ENCODE measurements around the gene WDR77.

WDR77 gene

DNA sequence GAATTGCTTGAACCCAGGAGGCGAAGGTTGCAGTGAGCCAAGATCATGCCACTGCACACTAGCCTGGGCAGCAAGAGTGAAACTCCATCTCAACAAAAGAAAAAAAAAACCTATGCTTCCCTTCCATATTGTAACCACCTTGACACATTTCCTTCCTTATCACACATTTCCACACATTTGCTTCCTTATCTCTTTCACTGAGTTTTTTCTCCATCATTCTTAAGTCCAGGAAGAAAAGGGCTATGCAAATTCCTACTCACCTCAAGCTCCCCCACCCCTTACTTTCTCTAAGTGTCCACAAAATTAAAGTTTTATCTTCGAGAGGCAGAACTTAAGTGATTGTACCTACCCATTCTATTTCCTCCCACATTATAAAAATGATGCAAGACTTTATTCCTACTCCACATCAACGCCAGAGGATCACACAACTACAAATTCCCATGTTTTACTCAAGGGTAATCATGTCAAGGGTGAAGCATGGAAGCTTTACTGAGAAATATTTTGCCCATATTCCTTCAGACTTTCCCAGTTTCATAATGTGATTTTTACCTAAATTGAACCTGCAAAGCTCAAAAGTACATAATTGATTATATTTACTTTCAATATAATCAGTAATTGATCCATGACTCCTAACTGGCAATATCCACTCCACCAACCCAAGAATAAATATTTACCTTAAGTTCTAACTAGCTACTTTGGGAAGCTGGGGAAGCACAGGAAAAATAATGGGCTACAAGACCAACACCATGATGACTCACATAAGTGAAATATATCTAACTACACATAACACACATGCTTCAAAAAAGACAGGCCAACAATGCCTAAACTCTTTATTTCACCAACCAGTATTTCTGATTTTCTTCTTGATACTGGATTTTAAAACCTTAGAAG lies 9.3 kb downstream of the WDR77 start:
- DNase-seq (ENCODE audit: low read depth, low spot score) = no peak

DNA sequence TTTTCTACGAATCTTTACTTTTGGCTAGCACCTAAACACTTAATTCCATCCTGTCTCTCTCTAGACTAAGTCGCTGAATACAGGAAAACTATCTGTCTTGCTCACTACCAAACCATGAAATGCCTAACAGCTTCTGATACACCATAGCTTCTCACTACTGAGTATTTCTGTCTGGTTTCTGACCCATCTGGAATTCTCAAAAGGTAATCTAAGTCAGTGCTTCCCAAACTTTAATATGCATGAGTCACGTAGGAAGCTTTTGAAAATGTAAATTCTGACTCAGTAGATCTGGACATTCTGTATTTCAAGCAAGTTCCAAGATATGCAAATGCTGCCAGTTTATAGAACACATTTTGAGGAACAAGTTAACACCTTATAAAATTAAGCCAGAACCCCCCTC lies 12.3 kb downstream of the WDR77 start:
- no peak for DNase-seq (ENCODE audit: low read depth, low spot score)

- no peak for DNase-seq (ENCODE audit: low read depth, low spot score)
Observed at GRCh38 chr1:111424281-111424680, 24.8 kb downstream of the WDR77 start.

- DNase-seq (ENCODE audit: low read depth, low spot score) = no peak
Observed at GRCh38 chr1:111422546-111423391, 26.3 kb downstream of the WDR77 start.

DNA sequence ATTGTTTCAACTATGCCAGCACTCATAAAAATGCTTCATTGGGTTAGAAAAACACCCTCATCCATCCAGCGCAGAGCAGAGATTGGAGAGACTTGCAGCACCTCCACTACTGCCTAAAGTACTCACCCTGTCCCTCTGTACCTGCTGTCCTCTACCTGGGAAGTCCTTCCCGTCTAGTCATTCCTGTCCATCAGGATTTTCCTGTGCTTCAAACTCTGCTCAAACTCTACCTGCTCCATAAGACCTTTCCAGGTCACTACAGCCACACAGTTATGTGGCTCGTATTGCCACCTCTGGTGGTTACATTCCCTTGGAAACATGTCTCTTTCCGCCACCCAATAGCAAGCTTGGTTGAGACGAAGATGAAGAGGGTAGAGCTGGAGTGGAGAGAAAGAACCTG lies 28.7 kb downstream of the WDR77 start:
- no peak for DNase-seq (ENCODE audit: low read depth, low spot score)

DNA sequence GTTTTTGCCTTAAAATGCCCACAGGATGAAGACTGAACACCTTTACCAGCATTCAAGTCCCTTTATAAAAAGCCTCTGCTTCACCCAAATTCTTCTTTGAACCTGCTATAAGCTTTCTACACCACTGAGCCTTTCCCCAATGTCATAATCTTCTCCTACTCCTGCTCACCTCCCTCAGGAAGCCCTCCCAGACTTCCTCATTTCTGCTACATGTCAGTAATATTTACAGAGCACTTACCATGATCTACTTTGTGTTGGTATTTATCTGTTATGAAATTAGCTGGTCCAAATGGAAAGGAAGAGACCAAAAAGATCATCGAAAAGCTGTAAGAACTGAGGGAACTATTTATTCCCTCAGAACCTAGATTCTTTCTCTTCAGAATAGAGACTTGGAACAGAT lies 30.0 kb downstream of the WDR77 start:
- DNase-seq (ENCODE audit: low read depth, low spot score) = no peak

- no peak for DNase-seq (ENCODE audit: low read depth, low spot score)
Observed at GRCh38 chr1:111417755-111418154, 31.3 kb downstream of the WDR77 start.

GRCh38 chr1:111415461-111415860 lies 33.6 kb downstream of the WDR77 start:
- DNase-seq (ENCODE audit: low read depth, low spot score) = no peak

- DNase-seq (ENCODE audit: low read depth, low spot score) = no peak
Observed at GRCh38 chr1:111414756-111415155, 34.3 kb downstream of the WDR77 start.

GRCh38 chr1:111412839-111413238 lies 36.2 kb downstream of the WDR77 start:
- no peak for DNase-seq (ENCODE audit: low read depth, low spot score)

- no peak for DNase-seq (ENCODE audit: low read depth, low spot score)
Observed at GRCh38 chr1:111407301-111407700, 41.8 kb downstream of the WDR77 start.

DNA sequence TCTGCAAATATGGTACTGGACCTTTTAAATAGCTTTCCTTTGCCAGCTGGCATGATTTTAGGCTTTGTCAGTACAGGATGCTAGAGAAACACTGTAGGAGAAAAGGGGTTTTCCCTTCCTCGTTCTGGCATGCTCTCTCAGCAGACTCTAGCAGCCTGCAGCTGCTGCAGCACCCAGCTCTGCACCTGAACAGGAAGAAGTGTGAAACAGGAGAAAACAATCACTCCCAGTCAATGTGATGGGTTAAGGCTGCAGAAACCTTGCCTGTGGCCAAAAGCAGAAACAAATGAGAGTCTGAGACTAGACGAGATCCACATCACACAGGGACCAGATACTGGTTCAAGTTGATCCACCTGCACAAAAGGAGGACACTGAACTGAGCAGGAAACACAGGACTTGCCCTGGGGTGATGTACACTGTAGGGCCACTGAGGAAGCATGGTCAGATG lies 42.7 kb downstream of the WDR77 start:
- no peak for DNase-seq (ENCODE audit: low read depth, low spot score)

GRCh38 chr1:111404588-111404987 lies 44.5 kb downstream of the WDR77 start:
- no peak for DNase-seq (ENCODE audit: low read depth, low spot score)

DNA sequence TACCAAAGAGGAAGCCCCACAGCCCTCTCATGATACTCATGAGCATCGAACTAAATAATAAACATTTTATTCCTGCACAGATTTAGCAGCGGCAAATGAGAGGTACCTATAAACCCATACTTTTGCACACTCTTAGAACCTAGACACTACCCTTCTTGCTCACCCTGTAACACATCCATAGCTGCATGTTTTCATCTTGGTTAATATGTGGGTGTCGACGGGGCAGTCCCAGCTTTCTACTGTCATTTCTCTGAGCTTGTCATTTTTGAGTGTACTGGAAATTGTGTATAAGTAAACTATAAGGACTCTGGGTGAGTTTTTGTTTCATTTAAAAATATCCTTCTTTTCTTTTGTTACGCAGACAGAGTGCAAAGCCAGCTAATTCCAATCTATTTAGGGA lies 47.0 kb downstream of the WDR77 start:
- no peak for DNase-seq (ENCODE audit: low read depth, low spot score)

DNA sequence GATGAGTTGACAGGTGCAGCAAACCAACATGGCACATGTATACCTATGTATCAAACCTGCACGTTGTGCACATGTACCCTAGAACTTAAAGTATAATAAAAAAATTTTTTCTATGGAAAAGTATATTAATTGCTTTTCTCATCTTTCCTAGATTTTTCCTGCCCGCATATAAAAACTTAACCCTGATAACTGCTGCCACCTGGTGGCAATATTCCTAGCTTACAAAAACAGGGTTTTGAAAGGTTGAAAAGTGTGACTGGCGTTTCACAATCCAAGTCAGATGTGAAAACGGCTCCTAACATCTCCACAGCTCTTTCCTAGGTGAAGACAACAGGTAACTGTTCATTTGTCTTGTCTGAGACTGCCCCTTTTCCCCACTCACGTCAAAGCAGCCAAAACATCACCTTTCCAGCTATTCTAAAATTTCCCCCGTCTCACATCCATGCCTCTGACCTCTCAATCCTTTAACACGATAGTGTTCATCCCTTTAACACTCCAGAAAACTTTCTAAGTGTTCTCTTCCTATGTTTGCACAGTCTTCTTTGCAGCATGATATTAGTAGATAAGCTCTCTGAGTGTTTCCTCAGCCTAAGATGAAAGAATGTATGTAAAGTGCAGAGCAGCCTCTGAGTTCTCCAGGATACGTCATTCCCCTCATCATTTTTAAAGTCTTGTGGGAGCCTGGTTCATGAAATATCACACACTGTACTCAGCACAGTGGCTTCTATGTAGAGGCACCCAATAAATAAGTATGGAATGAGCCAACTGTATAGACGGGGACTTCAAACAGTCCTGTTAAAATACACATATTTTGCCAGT lies 49.1 kb downstream of the WDR77 start:
- no peak for DNase-seq (ENCODE audit: low read depth, low spot score)

DNA sequence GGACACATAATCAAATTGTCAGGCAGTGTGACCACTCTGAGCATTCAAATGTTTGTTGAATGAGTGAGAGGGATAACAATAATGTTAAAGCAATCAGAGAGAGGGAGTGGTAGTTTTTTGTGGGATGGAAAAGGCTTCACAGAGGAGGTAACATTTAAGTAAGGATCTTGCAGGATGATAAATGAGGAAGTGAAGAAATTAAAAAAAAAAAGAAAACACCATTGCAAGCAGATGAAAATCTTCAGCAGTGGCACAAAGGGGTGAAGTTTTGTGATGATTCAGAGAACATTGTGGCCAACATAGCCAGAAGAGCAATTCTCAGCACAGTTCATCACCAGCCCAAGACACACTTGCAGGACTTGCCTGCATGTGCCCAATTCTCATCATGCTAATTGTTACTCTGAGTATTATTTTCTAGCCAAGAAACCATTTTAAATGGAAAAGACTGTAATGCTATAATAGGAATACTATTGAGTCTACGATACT lies 56.6 kb downstream of the WDR77 start:
- DNase-seq (ENCODE audit: low read depth, low spot score) = no peak

- no peak for DNase-seq (ENCODE audit: low read depth, low spot score)
Observed at GRCh38 chr1:111392042-111392441, 57.0 kb downstream of the WDR77 start.

All from iPS DF 19.7 (cell line).